ENCODE data around the gene LGALS16. TPM values are rescaled to one million over a fixed set of nuclear protein-coding genes. Genes with fewer than 3 reads are reported as not detected.

Gene LGALS16
- total RNA-seq, 1 donor from 2014 or later: not detected

DNA sequence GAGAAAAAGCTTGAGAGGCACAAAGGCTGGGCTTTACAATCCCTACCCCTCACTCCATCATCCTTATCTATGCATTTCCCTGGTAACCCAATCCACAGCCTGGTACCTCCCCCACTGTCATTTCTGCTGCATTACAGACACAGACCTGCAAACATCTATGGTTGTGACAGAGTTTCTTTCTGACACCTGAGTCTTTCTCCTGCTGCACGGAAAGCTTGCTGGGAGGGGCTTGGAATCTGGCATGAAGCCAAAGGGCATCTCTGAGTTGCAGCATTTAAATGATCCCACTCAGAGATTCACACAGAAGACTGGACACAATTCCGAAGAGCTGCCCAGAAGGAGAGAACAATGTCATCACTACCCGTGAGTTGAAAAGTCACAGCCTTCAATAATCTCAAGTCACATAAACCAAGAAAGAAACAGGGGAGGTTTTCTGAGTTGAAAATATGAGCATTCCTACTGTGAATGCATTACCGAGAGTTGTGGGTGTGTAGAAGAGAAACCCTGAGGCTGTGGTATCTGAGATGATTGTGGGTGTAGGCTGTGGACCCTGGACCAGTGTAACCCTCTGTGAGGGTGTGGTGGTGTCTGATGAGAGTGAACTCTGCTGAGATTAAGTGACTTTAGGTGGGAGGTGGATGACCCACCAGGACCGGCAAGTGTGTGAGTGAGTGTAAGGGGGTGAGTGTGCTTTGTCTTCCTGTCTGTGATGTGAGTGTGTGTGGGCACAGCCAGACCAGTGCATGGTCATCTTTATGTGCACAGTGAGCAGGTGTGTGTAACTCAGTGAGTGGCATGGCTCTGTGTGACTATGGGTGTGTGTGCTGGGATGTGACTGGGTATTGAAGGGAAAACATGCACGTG is 48.7 kb downstream of the LGALS16 start, which contains the start of gene LGALS14:
Gene LGALS14 (plus strand): TSS at position 301 of the 864 bp plus-strand sequence. CDS start 48 bp downstream, at position 349.
- TF ChIP-seq POLR2A (IDR thresholded peaks at IDR 0.05) (no peak), POLR2AphosphoS5 (IDR thresholded peaks at IDR 0.05; ENCODE audit: insufficient read depth in 1 of 2, low read depth in 1 of 2) (no peak), CTCF (IDR thresholded peaks at IDR 0.05) (no peak)
- Histone ChIP-seq H3K4me1 (no peaks in the 10 kb centered on the region), H3K4me3 (no peak within 1 kb of the TSS), H3K36me3 (no peaks in the 10 kb centered on the region), H3K9me3 (no peaks in the 10 kb centered on the region), H3K27me3 (no peaks in the 10 kb centered on the region), H3K27ac (no peak within 1 kb of the TSS)
- no peak for DNase-seq (ENCODE audit: extremely low spot score in 2 of 2)
- intact Hi-C loops (cut with DNase I): no loop called here

GRCh38 chr19:39705578-39706188 is 50.0 kb downstream of the LGALS16 start:
- Histone ChIP-seq H3K36me3 (no peaks in the 10 kb centered on the region), H3K9me3 (no peaks in the 10 kb centered on the region), H3K4me1 (no peaks in the 10 kb centered on the region), H3K27me3 (no peaks in the 10 kb centered on the region), H3K27ac (no peak overlapping the region), H3K4me3 (no peak overlapping the region)
- no peak for DNase-seq (ENCODE audit: extremely low spot score in 2 of 2)
- TF ChIP-seq CTCF (IDR thresholded peaks at IDR 0.05): no peak
- TF ChIP-seq POLR2AphosphoS5 (IDR thresholded peaks at IDR 0.05; ENCODE audit: insufficient read depth in 1 of 2, low read depth in 1 of 2): no peak
- no peak for TF ChIP-seq POLR2A (IDR thresholded peaks at IDR 0.05)
- intact Hi-C loops (cut with DNase I): no loop called here

- H3K27me3 ChIP-seq: no peaks in the 10 kb centered on the region
- no peaks in the 10 kb centered on the region for H3K4me1 ChIP-seq
- TF ChIP-seq CTCF (IDR thresholded peaks at IDR 0.05) (no peak), POLR2A (IDR thresholded peaks at IDR 0.05) (no peak), POLR2AphosphoS5 (IDR thresholded peaks at IDR 0.05; ENCODE audit: insufficient read depth in 1 of 2, low read depth in 1 of 2) (no peak)
- H3K9me3 ChIP-seq: no peaks in the 10 kb centered on the region
- intact Hi-C loops (cut with DNase I): no loop called here
- no peak for DNase-seq (ENCODE audit: extremely low spot score in 2 of 2)
- H3K4me3 ChIP-seq: no peak overlapping the region
- H3K27ac ChIP-seq: no peak overlapping the region
- no peaks in the 10 kb centered on the region for H3K36me3 ChIP-seq
Observed at GRCh38 chr19:39708594-39708993, 52.9 kb downstream of the LGALS16 start.

GRCh38 chr19:39709026-39709872 is 53.5 kb downstream of the LGALS16 start:
- DNase-seq (ENCODE audit: extremely low spot score in 2 of 2): no peak
- Histone ChIP-seq H3K4me3 (no peak overlapping the region), H3K4me1 (no peaks in the 10 kb centered on the region), H3K9me3 (no peaks in the 10 kb centered on the region), H3K27me3 (no peaks in the 10 kb centered on the region), H3K36me3 (no peaks in the 10 kb centered on the region), H3K27ac (no peak overlapping the region)
- intact Hi-C loops (cut with DNase I): no loop called here
- TF ChIP-seq CTCF (IDR thresholded peaks at IDR 0.05) (no peak), POLR2AphosphoS5 (IDR thresholded peaks at IDR 0.05; ENCODE audit: insufficient read depth in 1 of 2, low read depth in 1 of 2) (no peak), POLR2A (IDR thresholded peaks at IDR 0.05) (no peak)

Small RNAs within 50 kb of the gene (small RNA-seq; reads per million reads assigned to genes)
- not detected for gene AC005176.2
- not detected for gene RPS29P27
- not detected for gene RPS29P30

Other genes with a start within 250 kb of the LGALS16 start
- gene ZFP36, start 249.1 kb upstream of the LGALS16 start, total RNA-seq: 631 TPM
- 18.9 TPM for gene PLEKHG2, start 243.2 kb upstream of the LGALS16 start, total RNA-seq
- gene RPS16, start 220.0 kb upstream of the LGALS16 start, total RNA-seq: 3,724 TPM
- 113 TPM for gene SUPT5H, start 210.3 kb upstream of the LGALS16 start, total RNA-seq
- gene TIMM50, start 175.1 kb upstream of the LGALS16 start, total RNA-seq: 65.3 TPM
- not detected for gene DLL3, start 157.0 kb upstream of the LGALS16 start, total RNA-seq
- gene SELENOV, start 140.8 kb upstream of the LGALS16 start, total RNA-seq: not detected
- 3.7 TPM for gene EID2B, start 123.1 kb upstream of the LGALS16 start, total RNA-seq
- gene EID2, start 115.8 kb upstream of the LGALS16 start, total RNA-seq: 13.5 TPM
- gene LGALS13, start 53.4 kb upstream of the LGALS16 start, total RNA-seq: not detected
- not detected for gene LGALS14, start 48.6 kb downstream of the LGALS16 start, total RNA-seq
- not detected for gene CLC, start 82.1 kb downstream of the LGALS16 start, total RNA-seq
- not detected for gene LEUTX, start 122.9 kb downstream of the LGALS16 start, total RNA-seq
- gene DYRK1B, start 178.2 kb downstream of the LGALS16 start, total RNA-seq: 5.6 TPM
- gene FBL, start 190.5 kb downstream of the LGALS16 start, total RNA-seq: 180 TPM

All from vagina (tissue), 2 donors.